Measurements from ENCODE around the gene FAM228A.
"Not testable (repeated sequence)": the region's sequence is repeated elsewhere in the genome, so short reads cannot be mapped to it uniquely, and the experiment has no call there.

Gene FAM228A

DNA sequence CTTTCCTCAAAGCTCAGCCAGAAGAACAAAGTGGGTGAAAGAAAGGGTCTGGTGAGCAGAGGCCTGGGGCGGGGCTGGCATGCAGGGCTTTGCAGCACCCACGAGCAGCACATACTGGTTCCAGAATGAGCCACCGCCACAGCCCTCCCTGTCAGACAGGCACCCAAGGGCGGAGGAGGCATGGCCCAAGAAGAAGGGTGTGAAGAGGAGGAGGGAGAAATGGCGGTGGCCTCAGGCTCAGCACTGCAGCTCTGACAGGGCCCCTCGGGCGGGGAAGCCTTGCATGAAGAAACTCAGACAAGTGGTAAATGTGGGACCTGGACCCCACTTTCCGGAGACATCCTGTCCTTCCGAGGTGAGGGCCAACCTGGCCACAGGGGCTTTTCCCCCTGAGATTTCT, 15.7 kb downstream of the FAM228A start:
- no peaks in the 10 kb centered on the region for H3K9me3 ChIP-seq (ENCODE audit: control insufficient read depth, insufficient read depth, low read length)
- H3K27ac ChIP-seq (ENCODE audit: low read depth, low read length) = no peak overlapping the region
- H3K4me3 ChIP-seq (ENCODE audit: low read depth, low read length) = no peak overlapping the region
- no peak overlapping the region for H3K9ac ChIP-seq (ENCODE audit: low read depth, low read length)
- H3K27me3 ChIP-seq (ENCODE audit: control insufficient read depth, insufficient read depth, low read length) = no peaks in the 10 kb centered on the region
- no peaks in the 10 kb centered on the region for H3K4me1 ChIP-seq (ENCODE audit: control insufficient read depth, insufficient read depth, low read length)
- no peaks in the 10 kb centered on the region for H3K36me3 ChIP-seq (ENCODE audit: control insufficient read depth, insufficient read depth, low read length)

GRCh38 chr2:24191156-24191555, 16.3 kb downstream of the FAM228A start:
- no peaks in the 10 kb centered on the region for H3K4me1 ChIP-seq (ENCODE audit: control insufficient read depth, insufficient read depth, low read length)
- H3K27ac ChIP-seq (ENCODE audit: low read depth, low read length) = no peak overlapping the region
- no peaks in the 10 kb centered on the region for H3K27me3 ChIP-seq (ENCODE audit: control insufficient read depth, insufficient read depth, low read length)
- no peak overlapping the region for H3K4me3 ChIP-seq (ENCODE audit: low read depth, low read length)
- H3K36me3 ChIP-seq (ENCODE audit: control insufficient read depth, insufficient read depth, low read length) = no peaks in the 10 kb centered on the region
- no peak overlapping the region for H3K9ac ChIP-seq (ENCODE audit: low read depth, low read length)
- H3K9me3 ChIP-seq (ENCODE audit: control insufficient read depth, insufficient read depth, low read length) = no peaks in the 10 kb centered on the region

DNA sequence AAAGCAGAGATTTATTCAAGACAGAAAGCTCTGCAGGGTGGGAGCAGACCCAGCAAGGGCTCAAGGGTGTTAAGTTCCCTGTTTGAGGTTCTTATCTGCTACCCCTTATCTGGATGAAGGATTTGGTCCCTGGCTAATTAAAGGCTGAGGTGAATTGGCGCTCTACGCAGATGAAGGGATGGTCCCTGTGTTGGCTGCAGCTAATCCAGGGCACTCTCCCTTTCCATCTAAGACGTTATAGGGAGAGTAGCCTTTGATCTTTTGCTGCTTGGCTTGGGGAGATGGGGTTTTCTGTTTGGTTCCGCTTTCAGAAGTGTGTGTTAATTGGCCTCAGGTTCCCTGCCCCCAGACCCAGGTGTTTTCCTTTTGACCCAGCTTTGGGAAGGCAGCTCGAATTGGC, 17.0 kb downstream of the FAM228A start:
- H3K4me3 ChIP-seq (ENCODE audit: low read depth, low read length) = no peak overlapping the region
- no peak overlapping the region for H3K27ac ChIP-seq (ENCODE audit: low read depth, low read length)
- H3K36me3 ChIP-seq (ENCODE audit: control insufficient read depth, insufficient read depth, low read length) = no peaks in the 10 kb centered on the region
- no peak overlapping the region for H3K9ac ChIP-seq (ENCODE audit: low read depth, low read length)
- no peaks in the 10 kb centered on the region for H3K4me1 ChIP-seq (ENCODE audit: control insufficient read depth, insufficient read depth, low read length)
- no peaks in the 10 kb centered on the region for H3K9me3 ChIP-seq (ENCODE audit: control insufficient read depth, insufficient read depth, low read length)
- H3K27me3 ChIP-seq (ENCODE audit: control insufficient read depth, insufficient read depth, low read length) = no peaks in the 10 kb centered on the region

- not testable (repeated sequence) for H3K9ac ChIP-seq (ENCODE audit: low read depth, low read length); H3K4me1 ChIP-seq (ENCODE audit: control insufficient read depth, insufficient read depth, low read length); H3K36me3 ChIP-seq (ENCODE audit: control insufficient read depth, insufficient read depth, low read length); H3K9me3 ChIP-seq (ENCODE audit: control insufficient read depth, insufficient read depth, low read length); H3K4me3 ChIP-seq (ENCODE audit: low read depth, low read length); H3K27ac ChIP-seq (ENCODE audit: low read depth, low read length); H3K27me3 ChIP-seq (ENCODE audit: control insufficient read depth, insufficient read depth, low read length)
Measured at GRCh38 chr2:24197213-24197612, 22.4 kb downstream of the FAM228A start.

DNA sequence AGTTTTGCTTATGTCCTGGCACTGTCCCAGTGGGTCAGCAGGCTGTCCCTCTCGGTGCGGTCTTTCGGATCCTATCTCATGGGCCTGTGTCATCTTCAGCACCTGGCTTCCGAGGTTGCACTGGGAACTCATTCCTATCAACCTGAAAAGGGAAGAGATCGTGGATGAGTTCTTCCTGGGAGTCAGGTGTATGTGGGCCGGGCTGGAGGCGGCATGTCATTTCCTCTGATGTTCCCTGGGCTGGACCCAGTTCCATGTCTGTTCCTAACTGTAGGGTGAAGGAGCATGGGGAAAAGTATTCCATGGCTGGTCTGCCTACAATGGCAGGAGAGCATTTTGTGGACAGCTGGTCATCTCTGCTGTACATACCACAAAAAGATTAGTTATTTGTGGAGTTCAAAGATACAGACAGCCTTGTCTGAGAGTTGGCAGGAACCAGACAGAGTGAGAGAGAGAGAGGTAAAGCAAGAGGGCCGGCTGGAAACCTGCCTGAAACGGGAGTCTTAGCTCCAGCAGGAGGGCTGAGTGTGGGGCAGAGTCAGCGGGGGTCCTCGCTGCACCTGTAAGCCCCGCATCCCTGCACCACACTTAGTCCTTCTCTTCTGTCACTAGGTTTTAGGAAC, 25.2 kb downstream of the FAM228A start:
- Histone ChIP-seq H3K4me3 (ENCODE audit: low read depth, low read length) (no peak overlapping the region), H3K4me1 (ENCODE audit: control insufficient read depth, insufficient read depth, low read length) (no peaks in the 10 kb centered on the region), H3K9me3 (ENCODE audit: control insufficient read depth, insufficient read depth, low read length) (no peaks in the 10 kb centered on the region), H3K9ac (ENCODE audit: low read depth, low read length) (no peak overlapping the region), H3K27me3 (ENCODE audit: control insufficient read depth, insufficient read depth, low read length) (no peaks in the 10 kb centered on the region), H3K36me3 (ENCODE audit: control insufficient read depth, insufficient read depth, low read length) (no peaks in the 10 kb centered on the region), H3K27ac (ENCODE audit: low read depth, low read length) (no peak overlapping the region)

DNA sequence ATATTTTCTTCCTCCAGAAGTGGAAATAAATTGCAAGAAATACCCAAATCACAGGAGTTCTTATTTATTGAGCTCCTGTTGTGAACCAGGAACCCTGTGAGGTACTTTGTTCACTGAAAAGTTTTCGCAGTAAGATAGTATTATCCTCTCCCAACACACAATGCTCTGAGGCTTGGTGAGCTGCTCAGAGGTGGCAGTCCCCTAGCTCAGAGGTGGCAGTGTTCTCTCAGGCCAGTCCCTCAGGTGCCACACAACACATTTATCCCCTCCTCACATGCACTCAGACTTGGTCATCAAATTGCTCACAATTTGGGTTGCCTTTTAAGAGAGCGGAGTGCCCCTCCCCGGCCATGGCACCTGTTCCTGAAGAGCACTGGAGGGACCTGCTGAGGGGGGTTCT, 25.9 kb downstream of the FAM228A start:
- Histone ChIP-seq H3K9me3 (ENCODE audit: control insufficient read depth, insufficient read depth, low read length) (no peaks in the 10 kb centered on the region), H3K4me1 (ENCODE audit: control insufficient read depth, insufficient read depth, low read length) (no peaks in the 10 kb centered on the region), H3K27ac (ENCODE audit: low read depth, low read length) (no peak overlapping the region), H3K36me3 (ENCODE audit: control insufficient read depth, insufficient read depth, low read length) (no peaks in the 10 kb centered on the region), H3K9ac (ENCODE audit: low read depth, low read length) (no peak overlapping the region), H3K4me3 (ENCODE audit: low read depth, low read length) (no peak overlapping the region), H3K27me3 (ENCODE audit: control insufficient read depth, insufficient read depth, low read length) (no peaks in the 10 kb centered on the region)

GRCh38 chr2:24203029-24203786, 28.4 kb downstream of the FAM228A start:
- no peak overlapping the region for H3K4me3 ChIP-seq (ENCODE audit: low read depth, low read length)
- no peak overlapping the region for H3K9ac ChIP-seq (ENCODE audit: low read depth, low read length)
- no peaks in the 10 kb centered on the region for H3K36me3 ChIP-seq (ENCODE audit: control insufficient read depth, insufficient read depth, low read length)
- H3K9me3 ChIP-seq (ENCODE audit: control insufficient read depth, insufficient read depth, low read length) = no peaks in the 10 kb centered on the region
- H3K27ac ChIP-seq (ENCODE audit: low read depth, low read length) = no peak overlapping the region
- H3K4me1 ChIP-seq (ENCODE audit: control insufficient read depth, insufficient read depth, low read length) = no peaks in the 10 kb centered on the region
- no peaks in the 10 kb centered on the region for H3K27me3 ChIP-seq (ENCODE audit: control insufficient read depth, insufficient read depth, low read length)

DNA sequence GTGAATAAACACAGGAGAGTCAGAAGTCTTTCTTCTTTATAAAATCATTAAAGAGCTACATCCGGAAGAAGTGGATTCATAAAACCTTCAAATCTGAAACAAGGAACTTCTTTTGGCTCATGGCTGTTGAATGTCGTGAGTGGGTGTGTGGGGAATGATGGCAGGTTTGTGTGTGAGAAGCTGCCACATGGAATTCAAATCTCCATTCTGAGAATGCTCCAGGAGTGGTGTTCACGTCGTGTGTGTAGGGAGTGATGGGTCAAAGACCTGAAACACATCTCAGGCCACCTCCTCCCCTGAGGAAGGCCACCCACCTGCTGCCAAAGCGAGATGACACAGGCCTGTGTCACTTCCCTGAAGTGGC, 28.9 kb downstream of the FAM228A start:
- Histone ChIP-seq H3K36me3 (ENCODE audit: control insufficient read depth, insufficient read depth, low read length) (no peaks in the 10 kb centered on the region), H3K27ac (ENCODE audit: low read depth, low read length) (no peak overlapping the region), H3K4me1 (ENCODE audit: control insufficient read depth, insufficient read depth, low read length) (no peaks in the 10 kb centered on the region), H3K9me3 (ENCODE audit: control insufficient read depth, insufficient read depth, low read length) (no peaks in the 10 kb centered on the region), H3K27me3 (ENCODE audit: control insufficient read depth, insufficient read depth, low read length) (no peaks in the 10 kb centered on the region), H3K9ac (ENCODE audit: low read depth, low read length) (no peak overlapping the region), H3K4me3 (ENCODE audit: low read depth, low read length) (no peak overlapping the region)

GRCh38 chr2:24204505-24204904, 29.7 kb downstream of the FAM228A start:
- H3K4me1 ChIP-seq (ENCODE audit: control insufficient read depth, insufficient read depth, low read length) = no peaks in the 10 kb centered on the region
- H3K36me3 ChIP-seq (ENCODE audit: control insufficient read depth, insufficient read depth, low read length) = no peaks in the 10 kb centered on the region
- H3K27me3 ChIP-seq (ENCODE audit: control insufficient read depth, insufficient read depth, low read length) = no peaks in the 10 kb centered on the region
- H3K9me3 ChIP-seq (ENCODE audit: control insufficient read depth, insufficient read depth, low read length) = no peaks in the 10 kb centered on the region
- H3K27ac ChIP-seq (ENCODE audit: low read depth, low read length) = no peak overlapping the region
- no peak overlapping the region for H3K4me3 ChIP-seq (ENCODE audit: low read depth, low read length)
- no peak overlapping the region for H3K9ac ChIP-seq (ENCODE audit: low read depth, low read length)

DNA sequence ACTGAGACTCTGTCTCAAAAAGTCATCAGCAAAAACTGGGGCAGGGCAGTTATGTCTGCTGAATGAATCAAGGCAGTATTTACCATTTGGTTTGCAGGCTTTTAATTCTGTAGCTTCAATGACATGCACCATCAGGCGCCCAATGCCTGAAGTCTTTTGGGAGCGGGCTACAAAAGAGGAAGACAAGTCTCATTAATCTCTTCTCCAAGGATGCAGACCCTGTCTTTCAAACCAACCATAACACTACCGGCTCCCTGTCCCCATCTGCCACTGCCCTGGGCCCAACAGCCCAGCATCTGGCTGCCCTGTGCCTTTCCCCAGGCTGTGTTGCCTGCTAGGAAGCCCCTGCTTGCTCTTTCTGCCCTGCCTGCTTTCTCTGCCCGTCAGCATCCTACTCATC, 30.3 kb downstream of the FAM228A start:
- no peaks in the 10 kb centered on the region for H3K9me3 ChIP-seq (ENCODE audit: control insufficient read depth, insufficient read depth, low read length)
- H3K4me3 ChIP-seq (ENCODE audit: low read depth, low read length) = no peak overlapping the region
- H3K9ac ChIP-seq (ENCODE audit: low read depth, low read length) = no peak overlapping the region
- H3K27ac ChIP-seq (ENCODE audit: low read depth, low read length) = no peak overlapping the region
- H3K36me3 ChIP-seq (ENCODE audit: control insufficient read depth, insufficient read depth, low read length) = no peaks in the 10 kb centered on the region
- no peaks in the 10 kb centered on the region for H3K4me1 ChIP-seq (ENCODE audit: control insufficient read depth, insufficient read depth, low read length)
- no peaks in the 10 kb centered on the region for H3K27me3 ChIP-seq (ENCODE audit: control insufficient read depth, insufficient read depth, low read length)

DNA sequence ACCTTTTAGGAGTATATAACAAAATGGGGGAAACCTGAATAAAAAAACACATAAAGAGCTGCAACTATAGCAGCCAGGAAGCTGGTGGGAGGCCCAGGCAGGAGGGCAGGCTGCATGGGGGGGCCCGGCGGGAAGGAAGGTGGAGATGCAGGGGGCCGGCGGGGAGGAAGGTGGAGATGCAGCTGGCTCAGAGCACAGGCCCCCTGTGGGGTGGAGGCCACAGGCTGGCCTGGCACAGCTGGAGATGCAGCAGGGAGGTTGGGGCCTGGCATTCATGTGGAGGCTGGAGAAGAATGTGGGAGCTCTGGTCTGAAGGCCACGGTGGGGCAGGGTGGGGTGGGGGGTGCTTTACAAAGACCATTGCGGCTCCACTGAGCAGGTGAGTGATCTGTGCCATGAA, 31.4 kb downstream of the FAM228A start:
- H3K9ac ChIP-seq (ENCODE audit: low read depth, low read length) = no peak overlapping the region
- H3K27ac ChIP-seq (ENCODE audit: low read depth, low read length) = no peak overlapping the region
- no peaks in the 10 kb centered on the region for H3K27me3 ChIP-seq (ENCODE audit: control insufficient read depth, insufficient read depth, low read length)
- no peaks in the 10 kb centered on the region for H3K9me3 ChIP-seq (ENCODE audit: control insufficient read depth, insufficient read depth, low read length)
- H3K4me1 ChIP-seq (ENCODE audit: control insufficient read depth, insufficient read depth, low read length) = no peaks in the 10 kb centered on the region
- H3K4me3 ChIP-seq (ENCODE audit: low read depth, low read length) = no peak overlapping the region
- no peaks in the 10 kb centered on the region for H3K36me3 ChIP-seq (ENCODE audit: control insufficient read depth, insufficient read depth, low read length)
